Natural killer cell (primary cell): ENCODE data around the gene SOX15. TPM values are rescaled to one million over a fixed set of nuclear protein-coding genes. Genes with fewer than 3 reads are reported as not detected.

Source experiments
- ATAC-seq, 3 donors: fragments of 150-1000 bp in 2 of 3; fragments of 200-7000 bp in 1 of 3; cut with Tn5 transposase; 1 replicate in 1 of 3; 2 replicates in 2 of 3; pipeline ENCODE4 v1.10.0; 2021; ENCODE audit warnings: mild to moderate bottlenecking in 2 of 3, moderate library complexity in 2 of 3
- DNase-seq, 2 donors: peaks; one replicate each; pipeline versions ENCODE4 v3.0.0 to v3.0.0-alpha.2; 2013 to 2021; ENCODE audit warnings: mixed read lengths in 1 of 2
- H3K27ac ChIP-seq: one replicate; pipeline ENCODE4 v1.5.1; 2013; ENCODE audit warnings: mild to moderate bottlenecking, low read length
- H3K27me3 ChIP-seq: one replicate; pipeline ENCODE4 v1.6.1; 2013; ENCODE audit warnings: low read length; ENCODE audit not compliant: control insufficient read depth, insufficient read depth
- H3K36me3 ChIP-seq: one replicate; pipeline ENCODE4 v1.6.1; 2013; ENCODE audit warnings: low read length; ENCODE audit not compliant: control insufficient read depth, insufficient read depth
- H3K4me1 ChIP-seq: one replicate; pipeline ENCODE4 v1.6.1; 2013; ENCODE audit warnings: low read length; ENCODE audit not compliant: control insufficient read depth, insufficient read depth
- H3K4me3 ChIP-seq: one replicate; pipeline ENCODE4 v1.5.1; 2013; ENCODE audit warnings: low read length
- H3K9me3 ChIP-seq: one replicate; pipeline ENCODE4 v1.6.1; 2013; ENCODE audit warnings: low read length; ENCODE audit not compliant: control insufficient read depth, insufficient read depth
- H3K27ac Mint-ChIP-seq, 2 donors: one replicate each; pipeline ENCODE4 v1.8.0; 2022; ENCODE audit warnings: mild to moderate bottlenecking in 2 of 2, mixed read lengths in 2 of 2, moderate library complexity in 1 of 2
- H3K27me3 Mint-ChIP-seq, 2 donors: one replicate each; pipeline ENCODE4 v1.8.0; 2022; ENCODE audit warnings: low read depth in 2 of 2, mixed read lengths in 2 of 2
- H3K36me3 Mint-ChIP-seq: one replicate; pipeline ENCODE4 v1.8.0; 2022; ENCODE audit warnings: mixed read lengths
- H3K4me1 Mint-ChIP-seq, 2 donors: one replicate each; pipeline ENCODE4 v1.8.0; 2022; ENCODE audit warnings: mixed read lengths in 2 of 2
- H3K4me3 Mint-ChIP-seq: one replicate; pipeline ENCODE4 v1.8.0; 2022; ENCODE audit warnings: mild to moderate bottlenecking, moderate library complexity, mixed read lengths
- H3K9me3 Mint-ChIP-seq, 2 donors: one replicate each; pipeline ENCODE4 v1.8.0; 2022; ENCODE audit warnings: mixed read lengths in 2 of 2
- WGBS: methylation state at CpG from one replicate; pipeline ENCODE4 v1.1.7; 2013; ENCODE audit warnings: missing lambda C conversion rate; ENCODE audit not compliant: insufficient coverage; 5-methylcytosine and 5-hydroxymethylcytosine counted together
- intact Hi-C: fragments of 100-400 bp; cut with micrococcal nuclease; formaldehyde crosslinking; loops from one replicate; pipeline ENCODE4 v1.14.2; 2022
- total RNA-seq, 4 donors: library from RNA; stranded (reverse); fragments of 120-200 nt in 1 of 4; gene quantifications; one replicate each; pipeline versions ENCODE4 v1.2.3 to v1.2.4, GENCODE V29; 2013 to 2022
- TF ChIP-seq, protein P1 (sequence below): fragments of 200-600 bp; IDR thresholded peaks from one replicate; pipeline ENCODE4 v1.8.0; 2022; ENCODE audit warnings: antibody characterized with exemption

Gene SOX15
- total RNA-seq, 3 donors from 2014 or later (not counting 1 experiment from before 2014, with no cell fraction given), result 0.27 TPM; not detected in 2

DNA sequence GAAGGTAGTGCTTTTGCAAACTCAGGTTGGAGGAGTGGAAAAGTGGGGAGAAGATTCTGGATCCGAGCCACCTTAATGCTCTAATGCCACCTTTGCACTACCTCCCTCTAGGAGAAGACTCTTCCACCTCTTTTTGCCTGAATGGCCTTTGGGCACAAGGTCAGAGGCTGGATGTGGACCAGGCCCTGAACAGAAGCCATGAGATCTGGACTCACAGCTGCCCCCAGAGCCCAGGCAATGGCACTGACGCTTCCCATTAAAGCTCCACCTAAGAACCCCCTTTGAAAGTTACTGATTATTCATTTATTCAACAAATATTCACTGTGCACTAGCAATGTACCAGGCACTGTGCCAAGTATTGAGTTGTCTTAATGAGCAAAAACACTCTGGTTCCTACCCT lies 43.2 kb upstream of the SOX15 start:
- intact Hi-C loops, result no loop called here
- Mint-ChIP-seq H3K4me1 (no peaks in the 10 kb centered on the region), H3K27me3 (peaks cover 0 to 6% of the 10 kb centered on the region in 2 donors), H3K27ac (no peak overlapping the region), H3K9me3 (no peaks in the 10 kb centered on the region), H3K4me3 (no peak overlapping the region), H3K36me3 (no peaks in the 10 kb centered on the region)
- no peak for ATAC-seq
- WGBS, result 91% methylated on average over 2 of the region's 2 CpGs
- no peak for DNase-seq
- Histone ChIP-seq H3K27ac (no peak overlapping the region), H3K9me3 (no peaks in the 10 kb centered on the region), H3K4me1 (peaks cover 4% of the 10 kb centered on the region), H3K27me3 (no peaks in the 10 kb centered on the region), H3K36me3 (no peaks in the 10 kb centered on the region), H3K4me3 (no peak overlapping the region)
- TF ChIP-seq, protein P1, sequence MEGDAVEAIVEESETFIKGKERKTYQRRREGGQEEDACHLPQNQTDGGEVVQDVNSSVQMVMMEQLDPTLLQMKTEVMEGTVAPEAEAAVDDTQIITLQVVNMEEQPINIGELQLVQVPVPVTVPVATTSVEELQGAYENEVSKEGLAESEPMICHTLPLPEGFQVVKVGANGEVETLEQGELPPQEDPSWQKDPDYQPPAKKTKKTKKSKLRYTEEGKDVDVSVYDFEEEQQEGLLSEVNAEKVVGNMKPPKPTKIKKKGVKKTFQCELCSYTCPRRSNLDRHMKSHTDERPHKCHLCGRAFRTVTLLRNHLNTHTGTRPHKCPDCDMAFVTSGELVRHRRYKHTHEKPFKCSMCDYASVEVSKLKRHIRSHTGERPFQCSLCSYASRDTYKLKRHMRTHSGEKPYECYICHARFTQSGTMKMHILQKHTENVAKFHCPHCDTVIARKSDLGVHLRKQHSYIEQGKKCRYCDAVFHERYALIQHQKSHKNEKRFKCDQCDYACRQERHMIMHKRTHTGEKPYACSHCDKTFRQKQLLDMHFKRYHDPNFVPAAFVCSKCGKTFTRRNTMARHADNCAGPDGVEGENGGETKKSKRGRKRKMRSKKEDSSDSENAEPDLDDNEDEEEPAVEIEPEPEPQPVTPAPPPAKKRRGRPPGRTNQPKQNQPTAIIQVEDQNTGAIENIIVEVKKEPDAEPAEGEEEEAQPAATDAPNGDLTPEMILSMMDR, result no peak

DNA sequence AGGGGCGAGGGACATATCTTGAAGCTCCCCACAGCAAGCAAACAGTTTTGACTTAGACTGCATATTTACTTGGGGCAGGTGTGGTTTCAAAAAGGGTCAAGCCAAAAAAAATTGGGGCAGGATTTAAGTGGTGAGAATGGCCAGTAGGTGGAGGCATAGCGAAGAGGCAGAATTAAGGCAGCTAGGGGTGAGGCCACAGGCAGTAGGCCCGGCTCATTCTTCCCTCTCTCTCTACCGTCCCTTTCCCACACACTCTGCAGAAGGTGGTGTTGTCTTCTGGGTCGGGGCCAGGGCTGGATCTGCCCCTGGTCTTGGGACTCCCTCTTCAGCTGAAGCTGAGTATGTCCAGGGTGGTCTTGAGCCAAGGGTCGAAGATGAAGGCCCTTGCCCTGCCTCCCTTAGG lies 42.6 kb upstream of the SOX15 start:
- TF ChIP-seq, protein P1, result no peak
- no peak overlapping the region for H3K27ac Mint-ChIP-seq
- no peaks in the 10 kb centered on the region for H3K36me3 Mint-ChIP-seq
- H3K27me3 Mint-ChIP-seq, result peaks cover 0 to 6% of the 10 kb centered on the region in 2 donors
- no peaks in the 10 kb centered on the region for H3K36me3 ChIP-seq
- intact Hi-C loops, result no loop called here
- no peak overlapping the region for H3K4me3 Mint-ChIP-seq
- peaks cover 0 to under 1% of the 10 kb centered on the region in 2 donors for H3K4me1 Mint-ChIP-seq
- DNase-seq (peak in 1 of 2 donors; percentile 62), ATAC-seq (no peak)
- H3K4me3 ChIP-seq, result no peak overlapping the region
- peaks cover 7% of the 10 kb centered on the region for H3K4me1 ChIP-seq
- 41% methylated on average over 6 of the region's 6 CpGs for WGBS
- H3K9me3 Mint-ChIP-seq, result no peaks in the 10 kb centered on the region
- no peaks in the 10 kb centered on the region for H3K27me3 ChIP-seq
- H3K27ac ChIP-seq, result no peak overlapping the region
- no peaks in the 10 kb centered on the region for H3K9me3 ChIP-seq

DNA sequence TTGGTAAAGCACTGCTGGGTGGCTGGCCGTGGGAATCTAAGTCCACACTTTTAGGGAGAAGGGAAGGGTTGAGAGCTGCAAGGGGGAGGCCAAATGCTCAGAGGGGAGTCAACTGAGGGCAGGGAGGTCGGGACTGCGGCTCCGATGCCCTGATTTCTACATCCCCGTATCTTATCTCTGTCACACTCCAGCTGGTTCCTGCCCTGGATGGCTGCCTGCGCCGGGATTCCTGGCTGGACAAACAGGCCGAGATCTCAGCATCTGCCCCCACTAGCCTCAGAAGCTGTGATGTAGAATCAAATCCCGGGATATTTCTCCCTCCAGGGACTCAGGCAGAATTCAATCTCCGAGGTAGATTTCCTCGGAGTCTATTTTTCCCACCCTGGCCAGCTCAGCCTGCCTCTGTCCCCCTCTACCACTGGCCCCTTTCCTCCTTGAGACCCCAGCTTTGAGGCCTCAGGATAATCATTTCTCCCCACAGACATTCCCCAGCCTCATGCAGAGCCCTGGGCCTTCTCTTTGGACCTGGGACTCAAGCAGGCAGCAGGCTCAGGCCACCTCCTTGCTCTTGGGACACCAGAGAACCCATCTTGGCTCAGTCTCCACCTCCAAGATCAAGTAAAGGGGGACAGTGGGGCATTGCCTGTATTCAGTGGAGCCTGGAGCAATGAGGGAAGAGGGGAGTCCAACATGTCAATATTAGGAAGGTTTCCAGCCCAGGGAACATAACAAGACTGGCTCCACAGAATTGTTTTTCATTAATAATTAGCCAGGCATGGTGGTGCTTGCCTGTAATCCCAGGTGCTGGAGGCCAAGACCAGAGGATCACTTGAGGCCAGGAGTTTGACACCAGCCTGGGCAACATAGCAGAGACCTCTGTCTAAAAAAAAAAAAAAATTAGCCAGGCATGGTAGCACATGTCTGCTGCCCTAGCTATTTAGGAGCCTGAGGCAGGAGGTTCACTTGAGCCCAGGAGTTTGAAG lies 41.8 kb upstream of the SOX15 start:
- Histone ChIP-seq H3K27ac (no peak overlapping the region), H3K4me1 (peaks cover 13% of the 10 kb centered on the region), H3K36me3 (no peaks in the 10 kb centered on the region), H3K4me3 (no peak overlapping the region), H3K9me3 (no peaks in the 10 kb centered on the region), H3K27me3 (no peaks in the 10 kb centered on the region)
- 90% methylated on average over 11 of the region's 11 CpGs for whole genome bisulfite sequencing
- Mint-ChIP-seq H3K27ac (no peak overlapping the region), H3K4me3 (no peak overlapping the region), H3K9me3 (no peaks in the 10 kb centered on the region), H3K4me1 (peaks cover 8% of the 10 kb centered on the region in 2 donors), H3K27me3 (peaks cover 0 to 6% of the 10 kb centered on the region in 2 donors), H3K36me3 (no peaks in the 10 kb centered on the region)
- TF ChIP-seq, protein P1, result no peak
- intact Hi-C loops, result no loop called here
- DNase-seq (no peak), ATAC-seq (no peak)
